ENCODE results near the gene TMEM120B.

DNA sequence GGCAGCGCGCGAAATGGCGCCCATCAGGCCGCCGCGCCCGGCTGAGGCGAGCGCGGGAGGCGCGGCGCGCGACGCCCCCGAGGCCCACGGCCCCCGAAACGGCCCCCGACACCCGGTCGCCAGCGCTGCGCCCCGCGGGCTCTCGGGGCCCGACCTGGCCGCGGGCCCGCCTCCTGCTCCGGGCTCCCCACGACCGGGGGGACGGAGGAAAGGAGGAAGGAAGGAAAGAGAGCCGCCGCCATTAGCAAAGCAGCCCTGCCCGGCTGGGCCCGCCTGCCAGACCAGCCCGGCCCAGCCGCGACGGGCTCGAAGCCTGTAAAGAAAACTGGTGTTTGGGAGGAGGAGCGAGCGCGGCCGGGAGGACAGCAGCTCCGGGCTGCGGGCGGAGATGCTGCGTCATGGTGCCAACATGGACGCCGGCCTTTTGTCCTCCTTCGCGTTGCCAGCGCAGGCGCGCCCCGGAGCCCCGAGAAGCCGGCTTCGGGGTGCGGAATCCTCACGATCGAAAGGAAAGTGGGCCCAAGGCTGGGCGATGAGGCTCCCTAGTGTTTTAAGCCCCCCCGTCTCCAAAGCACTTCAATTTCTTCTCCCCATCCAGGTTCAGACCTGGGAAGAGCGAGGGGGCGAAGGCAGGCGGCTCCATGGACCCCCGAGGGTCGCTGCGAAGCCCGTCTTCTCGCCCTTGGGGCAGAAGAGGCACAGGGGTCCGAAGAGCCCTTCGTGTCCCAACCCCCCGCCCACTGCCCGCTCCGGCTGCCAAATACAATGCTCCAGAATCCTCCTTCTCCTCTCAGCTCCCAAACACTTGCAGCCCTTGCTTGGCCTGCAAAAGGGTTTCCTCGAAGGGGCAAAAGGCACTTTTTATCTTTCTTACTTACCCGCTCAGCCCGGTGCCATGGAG lies 88.4 kb downstream of the TMEM120B start:
- TF ChIP-seq CTCF (conservative IDR thresholded peaks at IDR 0.05; ENCODE audit: low read length) (no peak), EZH2phosphoT487 (IDR thresholded peaks at IDR 0.05; ENCODE audit: borderline replicate concordance, low read depth, low read length) (no peak)

Measured in OCI-LY7 (cell line).